Chondrocyte (in vitro differentiated cells): ENCODE data around the gene IRAK2. TPM values are rescaled to one million over a fixed set of nuclear protein-coding genes. Genes with fewer than 3 reads are reported as not detected.
"Not testable (repeated sequence)": the region's sequence is repeated elsewhere in the genome, so short reads cannot be mapped to it uniquely, and the experiment has no call there.

ENCODE experiments used
- DNase-seq: peaks from one replicate; pipeline ENCODE4 v3.0.0; 2021; ENCODE audit warnings: mixed read lengths, low spot score
- H3K27ac Mint-ChIP-seq: one replicate; pipeline ENCODE4 v1.8.0; 2021; ENCODE audit warnings: mild to moderate bottlenecking, moderate library complexity, mixed read lengths; ENCODE audit not compliant: unreplicated experiment
- H3K27me3 Mint-ChIP-seq: 2 replicates; pipeline ENCODE4 v1.8.0; 2021; ENCODE audit warnings: low read depth, mixed read lengths
- H3K36me3 Mint-ChIP-seq: 2 replicates; pipeline ENCODE4 v1.8.0; 2021; ENCODE audit warnings: low read depth, mixed read lengths
- H3K4me1 Mint-ChIP-seq: 2 replicates; pipeline ENCODE4 v1.8.0; 2021; ENCODE audit warnings: low read depth, mild to moderate bottlenecking, mixed read lengths
- H3K4me3 Mint-ChIP-seq: one replicate; pipeline ENCODE4 v1.8.0; 2021; ENCODE audit warnings: mild to moderate bottlenecking, moderate library complexity, mixed read lengths; ENCODE audit not compliant: unreplicated experiment
- H3K9me3 Mint-ChIP-seq: 2 replicates; pipeline ENCODE4 v1.8.0; 2021; ENCODE audit warnings: low read depth, mixed read lengths
- CTCF ChIP-seq: fragments of 200-600 bp; sonication (generic); IDR thresholded peaks from 2 replicates; pipeline ENCODE4 v1.5.0; 2021; ENCODE audit warnings: antibody characterized with exemption, mild to moderate bottlenecking, moderate library complexity
- total RNA-seq: library from RNA; stranded (reverse); gene quantifications from 3 replicates; pipeline ENCODE4 v1.2.1, GENCODE V29; 2021

Gene IRAK2
- total RNA-seq, 1 donor from 2014 or later = 1.6 TPM

GRCh38 chr3:10119376-10119775 lies 45.3 kb upstream of the IRAK2 start:
- no peak for DNase-seq
- H3K27ac Mint-ChIP-seq = no peak overlapping the region
- no peaks in the 10 kb centered on the region for H3K9me3 Mint-ChIP-seq
- no peaks in the 10 kb centered on the region for H3K27me3 Mint-ChIP-seq
- peaks cover 9% of the 10 kb centered on the region for H3K36me3 Mint-ChIP-seq
- H3K4me1 Mint-ChIP-seq = peaks cover 26% of the 10 kb centered on the region
- TF ChIP-seq CTCF = no peak
- H3K4me3 Mint-ChIP-seq = no peak overlapping the region

GRCh38 chr3:10121064-10121463 lies 43.7 kb upstream of the IRAK2 start:
- Mint-ChIP-seq H3K27ac (no peak overlapping the region), H3K4me1 (peaks cover 22% of the 10 kb centered on the region), H3K9me3 (no peaks in the 10 kb centered on the region), H3K27me3 (no peaks in the 10 kb centered on the region), H3K4me3 (no peak overlapping the region), H3K36me3 (peaks cover 16% of the 10 kb centered on the region)
- DNase-seq = no peak
- TF ChIP-seq CTCF = no peak

GRCh38 chr3:10122724-10123123 lies 42.0 kb upstream of the IRAK2 start:
- Mint-ChIP-seq H3K36me3 (peaks cover 26% of the 10 kb centered on the region), H3K4me1 (peaks cover 10% of the 10 kb centered on the region), H3K4me3 (no peak overlapping the region), H3K27ac (peak overlapping the region; percentile 18), H3K27me3 (no peaks in the 10 kb centered on the region), H3K9me3 (no peaks in the 10 kb centered on the region)
- no peak for TF ChIP-seq CTCF
- DNase-seq = no peak

GRCh38 chr3:10135872-10136271 lies 28.8 kb upstream of the IRAK2 start:
- not testable (repeated sequence) for H3K9me3 Mint-ChIP-seq, H3K4me3 Mint-ChIP-seq, H3K36me3 Mint-ChIP-seq, DNase-seq, H3K27ac Mint-ChIP-seq, H3K27me3 Mint-ChIP-seq, H3K4me1 Mint-ChIP-seq

GRCh38 chr3:10136426-10137005 lies 28.2 kb upstream of the IRAK2 start:
- Mint-ChIP-seq H3K4me3 (no peak overlapping the region), H3K4me1 (no peaks in the 10 kb centered on the region), H3K9me3 (no peaks in the 10 kb centered on the region), H3K27me3 (no peaks in the 10 kb centered on the region), H3K36me3 (no peaks in the 10 kb centered on the region), H3K27ac (no peak overlapping the region)
- no peak for TF ChIP-seq CTCF
- no peak for DNase-seq

- DNase-seq = no peak
- Mint-ChIP-seq H3K36me3 (no peaks in the 10 kb centered on the region), H3K27me3 (no peaks in the 10 kb centered on the region), H3K4me3 (no peak overlapping the region), H3K9me3 (no peaks in the 10 kb centered on the region), H3K4me1 (no peaks in the 10 kb centered on the region), H3K27ac (no peak overlapping the region)
- TF ChIP-seq CTCF = no peak
Measured at GRCh38 chr3:10137178-10137577, 27.5 kb upstream of the IRAK2 start.
